Measurements from ENCODE around the gene RESP18. TPM values are rescaled to one million over a fixed set of nuclear protein-coding genes. Genes with fewer than 3 reads are reported as not detected.
"Not testable (repeated sequence)": the region's sequence is repeated elsewhere in the genome, so short reads cannot be mapped to it uniquely, and the experiment has no call there.

Gene RESP18
- total RNA-seq, 1 donor from 2014 or later, result not detected

- no peak for DNase-seq
These were observed 41.1 kb downstream of the RESP18 start for GRCh38 chr2:219291394-219291793.

DNA sequence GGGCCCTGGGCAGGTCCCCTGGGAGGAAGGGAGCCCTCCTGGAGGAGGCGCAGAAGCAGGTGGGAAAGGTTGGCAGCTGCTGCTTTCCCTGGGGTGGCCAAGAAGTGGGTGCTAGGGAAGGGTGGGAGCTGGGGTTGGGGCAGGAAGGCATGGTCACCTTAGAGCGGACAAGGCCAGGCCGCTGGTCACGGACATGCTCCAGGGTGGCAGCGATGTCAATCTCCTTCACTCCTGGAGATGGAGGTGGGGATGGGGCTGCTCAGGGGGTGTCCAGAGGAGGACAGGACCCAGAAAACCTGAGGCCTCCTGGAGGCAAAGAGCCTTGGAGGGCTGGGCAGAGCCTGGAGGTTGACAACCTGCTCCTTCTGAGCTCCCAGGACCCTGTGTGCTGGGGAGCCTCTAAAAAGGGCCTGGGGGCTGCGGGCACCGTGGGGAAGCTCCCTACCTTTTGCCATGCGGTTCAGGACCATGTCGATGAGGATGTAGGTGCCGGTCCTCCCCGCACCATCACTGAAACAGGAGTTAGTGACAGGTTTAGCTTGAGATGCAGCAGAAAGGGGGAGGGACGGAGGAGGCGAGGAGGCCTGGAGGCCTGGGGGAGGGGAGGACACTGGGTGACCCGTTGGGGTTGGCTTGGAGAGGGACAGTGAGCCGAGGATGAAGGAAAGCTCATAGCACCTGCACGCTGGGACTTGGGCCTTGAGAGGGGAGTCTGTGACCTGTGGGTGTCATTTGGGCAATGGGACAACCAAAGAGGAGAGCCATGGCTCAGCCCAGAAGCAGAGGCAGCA lies 42.0 kb downstream of the RESP18 start:
- DNase-seq, result no peak

DNA sequence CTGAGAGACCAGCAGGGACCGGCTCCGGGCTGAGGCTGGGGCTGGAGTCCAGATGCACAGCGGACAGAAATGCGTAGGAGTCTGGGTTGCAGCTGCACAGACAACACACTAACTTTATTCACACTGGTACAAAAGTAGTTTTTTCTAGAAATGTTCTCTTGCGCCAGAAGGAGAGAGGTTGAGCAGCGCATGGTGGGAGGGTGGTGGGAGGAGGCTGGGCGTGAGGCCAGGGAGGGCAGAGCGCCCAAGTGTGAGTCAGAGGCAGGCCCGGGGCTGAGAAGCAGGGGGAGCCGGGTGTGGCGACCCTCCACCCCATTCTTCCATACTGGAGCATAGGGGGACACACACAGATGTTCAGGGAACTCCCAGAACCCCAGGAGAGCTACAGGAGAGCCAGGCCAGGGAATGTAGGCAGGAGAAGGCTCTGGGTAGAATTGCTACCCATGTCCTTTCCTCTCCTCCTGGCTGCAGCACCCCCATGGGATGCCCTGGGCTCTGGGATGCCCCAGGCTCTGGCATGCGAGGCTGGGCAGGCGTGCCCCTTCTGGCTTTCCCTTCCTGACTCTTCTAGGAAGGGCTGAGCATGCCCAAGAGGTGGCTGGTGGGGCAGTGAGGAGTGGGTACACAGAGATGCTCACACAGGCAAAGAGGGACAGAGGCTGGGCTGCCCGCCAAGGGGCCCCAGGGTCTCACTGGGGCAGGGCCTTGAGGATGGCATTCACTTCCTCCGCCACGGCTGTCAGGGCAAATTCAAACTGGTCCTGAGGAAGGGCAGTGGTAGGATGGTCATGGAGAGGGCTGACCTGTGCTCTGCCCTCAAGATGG lies 42.8 kb downstream of the RESP18 start:
- peak; percentile 95 for DNase-seq

- no peak for DNase-seq
These were observed 43.4 kb downstream of the RESP18 start for GRCh38 chr2:219289195-219289536.

DNA sequence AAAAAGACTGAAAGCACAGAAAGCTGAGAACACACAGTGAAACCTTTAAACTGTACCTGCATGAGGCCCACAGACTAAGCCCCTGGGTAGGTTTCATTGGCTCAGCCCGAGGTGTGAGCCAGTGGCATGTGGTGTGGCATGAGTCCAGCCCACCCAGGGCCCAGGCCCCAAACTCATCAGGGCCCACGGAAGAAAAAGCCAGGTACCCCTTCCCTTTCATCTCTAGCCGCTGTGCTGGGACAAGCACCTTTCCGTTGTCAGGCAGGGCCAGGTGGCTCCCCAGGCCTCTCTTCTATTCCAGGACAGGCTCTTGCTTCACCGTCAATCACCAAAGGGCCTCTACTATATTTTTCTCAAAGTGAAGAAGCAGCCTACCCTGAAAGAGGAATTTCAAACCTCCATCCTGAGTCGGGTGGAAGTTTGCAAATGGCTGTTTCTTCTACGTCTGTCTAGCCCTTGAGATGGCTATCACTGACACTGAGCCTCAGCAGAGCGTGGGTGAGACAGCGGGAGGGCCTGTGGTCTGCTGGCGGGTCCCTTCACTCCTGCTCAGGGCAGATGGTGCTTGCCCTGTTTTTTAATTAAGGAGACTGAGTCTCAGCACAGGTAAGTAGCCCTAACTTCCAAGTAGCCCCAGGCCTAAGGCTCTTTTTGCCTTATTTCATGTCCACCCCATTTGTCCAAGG lies 44.8 kb downstream of the RESP18 start:
- no peak for DNase-seq

GRCh38 chr2:219287116-219287440 lies 45.5 kb downstream of the RESP18 start:
- DNase-seq, result not testable (repeated sequence)

DNA sequence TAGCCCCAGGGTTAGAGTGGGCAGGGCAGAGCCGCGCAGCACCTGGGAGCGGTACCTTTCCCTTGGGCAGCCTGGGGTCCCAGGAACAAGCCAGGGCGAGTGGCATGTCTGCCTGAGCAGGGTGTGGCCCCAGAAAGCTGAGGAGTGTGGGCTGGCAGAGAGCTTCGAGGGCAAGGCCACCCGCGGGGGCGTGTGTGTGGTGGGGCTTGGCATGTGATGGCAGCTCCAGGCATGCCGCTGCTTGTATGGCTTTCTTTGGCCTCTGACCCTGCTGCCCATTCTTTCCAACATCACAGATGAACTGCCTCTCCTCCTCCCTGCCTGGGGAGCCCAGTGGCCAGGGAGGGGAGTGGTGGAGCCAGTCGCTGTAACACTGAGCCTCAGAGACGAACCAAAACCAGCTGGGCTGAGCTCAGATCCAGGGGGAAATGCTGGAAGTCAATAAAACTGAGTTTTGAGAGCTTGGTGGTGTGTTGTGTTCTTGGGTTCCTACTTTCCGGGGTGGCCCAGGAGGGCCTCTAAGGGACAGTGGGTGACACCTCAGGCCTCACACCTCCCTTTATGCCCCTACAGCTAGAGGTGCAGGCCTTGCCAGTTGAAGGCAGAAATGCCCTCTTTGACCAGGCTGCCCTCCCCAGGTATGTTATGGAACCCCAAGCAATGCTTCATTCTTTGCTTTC lies 46.0 kb downstream of the RESP18 start:
- peak; percentile 57 for DNase-seq

DNA sequence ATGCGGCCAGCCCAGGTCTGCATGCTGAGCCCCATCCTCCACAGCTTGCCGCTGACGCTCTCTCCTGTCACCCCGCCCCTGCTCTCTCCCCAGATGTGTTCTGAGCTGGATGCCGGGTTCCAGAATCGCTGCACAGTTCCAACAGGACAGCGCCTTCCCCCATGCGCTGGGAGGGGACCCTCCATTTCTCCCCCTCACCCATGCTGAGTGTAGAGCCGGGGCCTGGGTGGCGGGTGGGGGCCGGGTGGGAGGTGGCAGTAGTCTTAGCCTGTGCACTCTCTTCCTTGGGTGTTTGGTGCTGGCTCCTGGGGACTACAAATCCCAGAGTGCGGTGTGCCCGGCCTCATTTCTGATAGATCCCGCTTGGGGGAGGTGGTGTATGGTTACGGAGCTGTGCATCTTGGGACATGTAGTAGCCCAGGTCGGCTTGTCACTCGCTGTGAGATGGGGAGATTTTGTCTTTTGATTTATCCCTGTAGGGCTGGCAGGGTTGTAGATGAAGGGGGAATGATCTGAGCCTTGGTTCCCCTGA lies 46.6 kb downstream of the RESP18 start:
- DNase-seq, result peak; percentile 86

DNA sequence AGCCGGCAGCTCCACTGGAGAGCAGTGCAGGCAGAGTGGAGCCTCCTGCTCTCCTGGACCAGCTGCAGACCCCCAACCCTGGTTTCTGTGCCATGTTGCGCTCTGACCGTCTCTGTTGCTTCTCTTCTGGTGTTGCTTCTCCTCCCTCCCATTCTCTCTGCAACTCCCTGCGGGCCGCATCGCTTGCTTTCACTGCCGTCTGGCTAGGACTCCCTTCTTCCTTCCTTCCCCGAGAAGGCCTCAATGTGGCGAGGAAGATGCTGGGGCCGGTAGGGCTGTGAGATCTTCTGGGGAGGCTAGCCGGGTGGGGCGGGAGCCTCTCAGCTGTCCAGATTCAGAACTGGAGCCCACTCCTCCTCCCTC lies 47.2 kb downstream of the RESP18 start:
- DNase-seq, result no peak

DNA sequence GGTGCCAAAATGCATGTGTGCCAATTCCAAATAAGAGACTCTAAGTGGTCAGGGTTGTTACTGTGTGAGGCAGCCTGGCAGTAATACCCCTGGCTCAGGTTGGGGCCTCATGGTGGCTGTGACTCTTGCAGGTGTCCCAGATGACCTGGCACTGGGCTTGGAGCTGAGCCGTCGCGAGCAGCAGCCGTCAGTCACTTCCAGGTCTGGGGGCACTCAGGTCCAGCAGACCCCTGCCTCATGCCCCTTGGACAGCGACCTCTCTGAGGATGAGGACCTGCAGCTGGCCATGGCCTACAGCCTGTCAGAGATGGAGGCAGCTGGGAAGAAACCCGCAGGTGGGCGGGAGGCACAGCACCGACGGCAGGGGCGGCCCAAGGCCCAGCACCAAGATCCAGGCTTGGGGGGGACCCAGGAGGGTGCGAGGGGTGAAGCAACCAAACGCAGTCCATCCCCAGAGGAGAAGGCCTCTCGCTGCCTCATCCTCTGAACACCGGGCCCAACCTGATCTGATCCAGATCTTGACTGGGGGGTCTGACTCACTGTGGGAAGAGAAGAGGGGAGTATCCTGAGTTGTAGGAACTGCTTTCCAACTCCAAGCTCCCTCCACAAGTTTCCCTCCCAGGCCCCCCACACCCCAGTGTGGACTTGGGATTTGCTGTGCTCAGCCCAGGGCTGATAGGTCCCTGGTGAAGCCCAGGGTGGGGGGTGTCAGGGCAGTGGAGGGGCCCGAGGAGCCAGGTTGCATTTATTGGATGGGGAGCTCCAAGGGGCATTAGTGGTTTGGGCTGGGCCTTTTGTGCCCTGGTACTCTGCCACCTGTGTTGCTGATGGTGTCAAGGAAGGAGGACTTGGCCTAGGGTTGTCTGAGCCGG lies 47.8 kb downstream of the RESP18 start:
- DNase-seq, result no peak

DNA sequence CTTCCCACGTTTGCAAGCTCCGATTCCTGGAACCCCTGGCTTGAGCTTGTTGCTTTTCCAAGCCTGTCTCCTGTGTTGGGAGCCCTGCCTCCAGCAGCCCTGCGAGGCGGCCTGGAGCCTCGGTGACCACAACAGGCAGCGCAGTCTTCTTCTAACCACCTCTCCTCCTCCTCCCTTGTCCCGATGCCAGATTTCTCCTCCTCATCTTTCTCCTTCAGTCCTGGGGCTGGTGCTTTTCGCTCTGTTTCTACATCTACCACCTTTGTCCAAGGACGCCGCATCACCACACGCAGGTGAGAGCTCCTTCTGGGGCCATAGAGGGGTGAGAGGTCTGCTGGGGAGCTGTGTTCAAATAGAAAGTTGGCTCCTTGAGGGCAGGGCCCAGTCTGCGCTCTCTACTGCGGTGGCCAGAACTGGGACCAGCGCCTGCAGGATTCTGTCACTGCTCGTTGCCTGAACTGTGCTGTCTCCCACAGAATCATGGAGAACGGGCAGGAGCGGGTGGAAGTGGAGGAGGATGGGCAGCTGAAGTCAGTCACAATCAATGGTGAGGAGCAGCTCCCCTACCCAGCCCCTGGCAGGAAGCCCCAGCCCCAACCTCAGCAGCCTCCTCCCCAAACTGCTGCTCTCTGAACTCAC lies 49.5 kb downstream of the RESP18 start:
- DNase-seq, result no peak

GRCh38 chr2:219282375-219282774 lies 50.2 kb downstream of the RESP18 start:
- DNase-seq, result no peak

DNA sequence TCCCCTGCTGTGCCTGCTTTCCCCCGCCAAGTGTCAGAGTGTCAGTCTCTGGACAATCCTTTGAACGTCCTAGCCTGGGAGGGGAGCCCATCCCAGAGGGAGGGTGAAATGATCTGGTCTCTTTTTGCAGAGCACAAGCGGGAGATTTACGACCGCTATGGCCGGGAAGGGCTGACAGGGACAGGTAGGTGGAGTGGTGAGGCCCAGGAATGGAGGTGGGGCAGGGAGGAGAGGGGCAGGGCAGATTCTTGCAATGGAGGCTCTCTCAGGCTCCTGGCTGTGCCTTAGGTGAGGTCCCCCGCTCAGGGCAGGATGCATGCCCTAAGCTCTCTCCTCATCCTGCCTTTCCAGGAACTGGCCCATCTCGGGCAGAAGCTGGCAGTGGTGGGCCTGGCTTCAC lies 51.0 kb downstream of the RESP18 start:
- no peak for DNase-seq

- DNase-seq, result no peak
These were observed 51.9 kb downstream of the RESP18 start for GRCh38 chr2:219280651-219281050.

GRCh38 chr2:219279916-219280516 lies 52.5 kb downstream of the RESP18 start:
- no peak for DNase-seq

DNA sequence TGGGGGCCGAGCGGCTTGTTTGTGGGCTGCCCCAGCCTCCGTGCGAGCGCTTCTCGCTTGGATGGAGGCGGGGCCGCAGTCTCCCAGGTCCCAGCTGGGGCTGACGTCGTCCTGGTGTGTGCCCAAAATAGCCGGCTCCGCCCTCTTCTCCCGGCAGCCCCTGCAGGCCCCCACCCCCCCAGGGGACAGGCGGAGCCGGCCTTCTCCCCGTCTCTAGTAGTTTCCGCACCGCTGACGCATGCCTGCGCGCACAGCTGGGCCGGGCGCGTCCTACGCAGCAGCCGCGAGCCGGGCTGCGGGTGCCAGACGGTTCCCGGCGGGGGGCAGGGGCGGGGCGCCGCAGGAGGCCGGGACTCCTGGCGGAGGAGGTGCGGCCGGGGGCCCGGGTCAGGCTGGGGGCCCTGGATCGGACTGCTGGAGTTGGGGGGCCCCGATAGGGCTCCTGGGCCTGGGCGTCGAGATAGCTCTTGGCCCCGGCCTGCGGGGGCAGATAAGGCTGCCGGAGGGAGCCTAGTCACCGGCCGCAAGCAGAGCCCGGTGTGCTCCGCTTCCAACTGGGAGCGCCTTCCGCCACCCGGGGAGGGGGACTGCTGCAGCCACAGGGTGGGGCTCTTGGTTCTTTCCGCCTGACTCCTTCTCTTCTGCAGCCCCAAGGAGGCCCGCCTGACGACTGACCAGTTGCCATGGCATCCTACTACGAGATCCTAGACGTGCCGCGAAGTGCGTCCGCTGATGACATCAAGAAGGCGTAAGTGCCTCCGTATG lies 53.2 kb downstream of the RESP18 start, which contains the start of gene DNAJB2:
Gene DNAJB2, plus strand, starts transcription at position 216 of the 765 bp plus-strand sequence. Its CDS starts 468 bp downstream, at position 684.
- peak; percentile 99 for DNase-seq

- no peak for DNase-seq
These were observed 53.8 kb downstream of the RESP18 start for GRCh38 chr2:219278655-219279150.

GRCh38 chr2:219277703-219278654 lies 54.6 kb downstream of the RESP18 start:
- peak; percentile 87 for DNase-seq

All from skin of body (tissue), 2 donors.